GM18511 (cell line): ENCODE measurements around the gene MOV10.

Experiments
- ATAC-seq: cut with Tn5 transposase; IDR thresholded peaks from one replicate; pipeline ENCODE4 v1.9.1; 2021; ENCODE audit warnings: mild to moderate bottlenecking, moderate library complexity; ENCODE audit not compliant: unreplicated experiment

MOV10 gene

DNA sequence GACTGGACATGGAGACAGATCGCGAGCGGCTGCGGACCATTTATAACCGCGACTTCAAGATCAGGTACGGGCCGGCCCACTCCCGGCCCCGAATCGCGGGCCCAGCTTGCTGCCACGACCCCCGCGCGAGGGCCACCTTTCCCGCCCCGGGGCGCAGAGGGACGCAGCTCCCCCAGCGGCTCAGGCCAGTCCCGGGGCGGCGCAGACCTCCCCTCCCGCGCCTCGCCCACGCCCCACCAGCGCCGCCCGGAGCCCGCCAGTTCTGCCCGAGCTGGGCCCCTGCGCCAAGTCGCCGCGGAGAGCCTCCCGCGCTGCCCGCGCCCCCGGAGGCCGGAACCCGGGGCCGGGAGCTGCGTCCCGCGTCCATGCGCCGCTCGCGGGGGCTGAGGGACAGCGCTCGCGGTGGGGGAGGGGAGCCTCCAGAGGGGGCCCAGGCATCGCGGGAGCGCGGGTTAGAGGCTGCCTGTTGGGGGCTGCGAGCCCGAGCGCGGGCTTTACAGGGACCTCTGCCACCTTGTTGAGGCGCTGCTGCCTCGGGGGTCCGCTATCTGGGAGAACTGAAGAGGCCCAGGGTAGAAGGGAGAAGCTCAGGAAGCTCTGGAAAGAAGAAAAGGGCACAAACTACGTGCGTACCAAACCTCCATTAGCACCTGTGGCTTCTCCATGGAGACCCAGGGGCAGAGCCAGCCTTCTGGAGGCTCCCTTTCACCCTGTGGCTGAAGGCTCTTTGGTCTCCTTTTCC lies 698 bp downstream of the MOV10 start:
- peak; percentile 46 for ATAC-seq

DNA sequence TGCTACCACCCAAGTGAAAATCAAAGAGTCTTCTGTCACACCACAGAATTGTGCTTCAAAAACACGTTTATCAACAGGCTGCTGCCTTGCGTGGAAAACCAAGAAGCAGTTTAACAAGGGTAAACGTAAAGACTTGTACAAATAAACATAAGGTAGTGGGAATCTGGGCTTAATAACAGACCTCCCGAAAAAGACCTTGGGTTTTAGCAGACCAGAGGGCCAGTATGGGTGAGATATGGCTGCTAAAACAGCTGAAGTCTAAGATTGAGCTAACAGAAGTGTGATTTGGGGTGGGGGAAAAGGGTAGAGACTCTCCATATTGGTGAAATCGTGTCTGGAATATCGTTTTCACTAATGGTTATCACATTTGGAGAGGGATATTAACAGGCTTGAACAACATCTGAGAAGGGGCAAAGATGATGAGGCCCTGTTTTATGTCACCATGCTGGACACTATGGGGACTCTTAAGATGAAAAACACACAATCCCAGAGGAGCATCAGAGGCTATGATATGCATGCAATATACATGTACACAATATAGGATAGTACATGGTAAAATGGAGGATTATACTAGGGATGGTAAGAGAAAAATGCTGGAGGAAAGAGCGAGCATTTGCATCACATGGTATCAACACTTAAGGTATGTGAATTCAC lies 1.4 kb downstream of the MOV10 start:
- no peak for ATAC-seq

DNA sequence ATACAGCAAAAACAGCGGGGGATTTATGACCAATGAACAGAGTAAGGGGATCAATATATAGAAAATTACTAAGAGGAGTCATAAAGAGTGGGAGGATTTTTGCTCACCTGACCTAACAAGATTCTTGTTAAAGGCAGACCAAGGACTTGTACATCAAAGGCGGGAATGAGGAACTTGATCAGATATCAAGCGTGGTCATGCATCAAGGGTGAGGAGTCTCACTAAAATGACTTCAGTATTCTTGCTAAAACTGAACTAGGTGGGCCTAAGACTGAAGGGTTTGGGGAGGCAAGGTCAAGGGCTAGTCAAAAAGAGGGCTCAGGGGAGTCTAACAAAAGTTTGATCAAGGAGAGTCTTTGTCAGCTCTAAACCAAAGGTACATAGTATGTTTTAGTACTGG lies 2.1 kb downstream of the MOV10 start:
- no peak for ATAC-seq

DNA sequence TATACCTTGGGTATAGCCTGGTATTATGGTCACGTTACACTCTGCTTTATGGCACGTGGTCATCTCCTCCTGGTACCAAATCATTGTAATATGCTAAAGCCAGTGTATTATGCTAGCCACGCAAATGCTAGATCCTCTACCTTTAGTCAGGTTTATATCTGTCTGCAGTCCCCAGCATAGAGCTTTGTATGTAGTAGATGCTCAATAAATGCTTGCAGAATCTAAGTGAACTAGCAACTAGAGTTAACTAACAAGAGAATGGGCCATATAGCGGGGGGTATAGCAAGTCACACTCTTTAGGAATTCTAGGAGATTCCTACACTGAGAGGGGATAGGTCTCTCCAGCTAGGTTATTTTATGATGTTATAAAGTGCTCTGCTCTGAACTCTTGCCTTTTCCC lies 3.0 kb downstream of the MOV10 start:
- ATAC-seq: no peak

DNA sequence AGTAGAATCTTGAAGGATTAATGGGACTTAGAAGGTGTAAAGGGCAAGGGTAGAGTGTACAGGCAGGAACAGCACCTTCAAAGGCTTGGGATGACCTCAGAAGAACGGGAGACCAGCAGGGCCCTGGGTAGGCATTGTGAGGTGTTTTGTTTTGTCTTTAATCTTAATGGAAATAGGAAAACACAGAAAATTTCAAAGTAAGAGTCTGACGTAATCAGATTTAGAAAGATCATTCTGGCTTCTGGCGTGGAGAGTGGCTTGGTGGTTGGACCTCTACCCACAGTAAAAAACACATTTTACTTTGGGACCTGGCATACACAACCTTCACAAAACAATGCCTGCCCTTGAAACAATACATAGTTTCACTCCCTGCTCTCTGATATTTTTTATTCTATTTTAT lies 4.1 kb downstream of the MOV10 start:
- no peak for ATAC-seq

DNA sequence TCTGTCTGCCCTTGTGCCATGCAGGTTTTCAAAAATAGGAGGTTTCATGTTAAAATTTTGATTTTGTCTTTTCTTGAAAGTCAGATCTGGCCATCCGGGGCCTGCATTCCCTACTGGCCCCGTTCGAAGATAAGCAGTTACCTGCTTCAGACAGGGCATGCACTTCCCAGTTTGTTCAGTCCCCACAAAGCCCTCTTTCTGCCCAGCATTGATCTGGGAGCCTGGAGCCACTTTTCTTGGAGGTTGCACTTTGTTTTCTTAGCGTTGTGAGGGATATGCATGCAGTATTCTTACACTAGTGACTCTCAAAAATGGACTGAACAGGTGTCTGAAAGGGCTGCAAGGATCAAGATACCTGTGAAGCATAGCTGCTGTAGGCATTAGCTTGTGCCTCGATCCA lies 11.5 kb downstream of the MOV10 start:
- ATAC-seq: no peak

DNA sequence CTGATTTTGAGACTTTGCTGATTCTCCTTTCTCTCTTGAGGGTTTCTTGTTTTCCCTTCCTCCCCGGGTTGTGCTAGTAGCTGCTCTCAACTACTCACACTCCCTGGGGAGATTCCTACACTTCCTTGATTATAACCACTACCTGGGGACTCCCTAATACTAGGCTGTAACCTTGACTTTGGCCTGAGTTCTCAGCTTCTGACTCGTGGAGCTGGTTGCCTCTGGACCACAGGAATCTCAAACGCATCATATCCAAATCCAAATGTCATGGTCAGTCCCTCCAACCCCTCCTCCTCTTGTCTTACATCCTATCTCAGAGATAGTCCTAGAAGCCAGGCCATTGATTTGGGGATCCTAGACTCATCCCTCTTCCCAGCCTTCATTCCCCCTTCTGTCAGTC lies 12.0 kb downstream of the MOV10 start:
- ATAC-seq: no peak

DNA sequence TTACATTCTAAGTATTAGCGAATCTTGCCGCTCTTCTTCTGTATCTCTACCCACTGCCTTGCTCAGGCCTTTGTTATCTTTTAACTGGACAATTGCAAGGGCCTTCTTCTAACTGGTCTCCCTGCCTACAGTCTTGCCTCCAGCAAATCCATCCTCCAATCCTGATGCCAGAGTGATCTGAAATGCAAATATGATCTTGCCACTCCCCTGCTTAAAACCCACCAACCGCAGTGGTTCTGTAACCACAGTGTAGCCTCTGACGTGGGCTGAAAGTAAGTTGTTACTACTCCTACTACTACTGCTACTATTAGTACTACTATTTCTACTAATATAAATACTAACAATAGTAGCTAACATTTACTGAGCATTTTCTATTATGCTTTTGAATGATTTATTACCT lies 12.4 kb downstream of the MOV10 start:
- ATAC-seq: no peak

DNA sequence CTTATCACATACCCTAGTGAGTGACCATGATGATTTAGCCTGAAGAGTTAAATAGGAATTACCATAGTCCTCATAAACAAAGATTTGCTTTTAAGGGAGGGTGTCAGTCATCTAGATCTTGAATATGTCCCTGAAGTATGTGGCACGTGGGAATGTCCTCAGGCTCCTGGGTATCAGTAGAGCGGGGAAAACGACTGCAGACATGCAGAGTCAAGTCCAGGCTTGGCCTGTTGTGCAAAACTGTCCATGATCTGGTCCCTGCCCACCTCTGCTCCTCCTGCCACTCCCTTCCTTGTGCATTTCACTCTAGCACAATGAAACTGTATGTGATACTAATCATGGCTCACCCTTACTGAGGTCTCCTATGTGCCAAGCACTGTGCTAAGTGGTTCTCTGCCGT lies 12.9 kb downstream of the MOV10 start:
- ATAC-seq: no peak

DNA sequence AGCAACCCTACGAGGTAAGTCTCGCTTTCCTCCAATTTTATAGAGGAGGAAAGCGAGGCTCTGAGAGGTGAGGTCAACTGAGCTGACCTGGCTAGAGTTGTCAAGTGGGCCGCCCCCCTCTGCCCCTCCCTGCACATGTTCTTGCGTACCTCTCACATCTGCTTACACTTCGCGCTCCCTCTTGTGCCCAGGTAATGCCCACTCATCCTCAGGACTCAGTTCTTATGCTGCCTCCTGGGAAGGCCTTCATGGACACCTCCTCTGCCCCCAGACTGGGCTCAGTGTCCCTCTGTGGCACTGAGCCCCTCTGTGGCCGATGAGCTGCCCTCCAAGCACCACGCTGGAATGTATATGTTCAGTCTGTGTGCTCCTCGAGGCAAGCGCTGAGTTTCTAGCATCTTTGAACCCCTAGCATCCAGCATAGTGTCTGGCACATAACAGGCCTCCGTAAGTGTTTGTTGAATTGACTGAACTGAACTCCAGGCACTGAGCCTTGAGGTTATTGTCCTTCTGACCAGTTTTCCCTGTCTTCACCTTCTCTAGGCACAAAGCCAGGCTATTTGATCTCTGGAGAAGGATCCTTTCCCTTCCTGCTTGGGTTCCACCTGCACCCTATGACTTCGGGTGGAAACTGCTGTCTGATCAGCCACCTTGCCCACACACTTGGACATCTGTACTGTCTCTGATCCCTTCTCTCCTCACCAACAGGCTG lies 13.5 kb downstream of the MOV10 start:
- no peak for ATAC-seq

DNA sequence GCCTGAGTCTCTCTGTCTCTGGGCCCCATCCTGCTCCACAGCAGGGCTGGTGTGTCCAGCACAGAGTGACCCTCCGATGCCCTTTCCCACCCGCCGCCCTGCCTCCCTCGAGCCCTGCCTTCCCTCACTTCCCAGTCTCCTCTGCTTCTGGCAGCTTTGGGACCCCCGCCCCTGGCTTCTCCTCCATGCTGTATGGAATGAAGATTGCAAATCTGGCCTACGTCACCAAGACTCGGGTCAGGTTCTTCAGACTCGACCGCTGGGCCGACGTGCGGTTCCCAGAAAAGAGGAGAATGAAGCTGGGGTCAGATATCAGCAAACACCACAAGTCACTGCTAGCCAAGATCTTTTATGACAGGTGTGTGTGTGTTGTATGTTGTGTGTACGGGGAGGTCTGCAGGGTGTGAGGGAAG lies 14.3 kb downstream of the MOV10 start:
- ATAC-seq: no peak

DNA sequence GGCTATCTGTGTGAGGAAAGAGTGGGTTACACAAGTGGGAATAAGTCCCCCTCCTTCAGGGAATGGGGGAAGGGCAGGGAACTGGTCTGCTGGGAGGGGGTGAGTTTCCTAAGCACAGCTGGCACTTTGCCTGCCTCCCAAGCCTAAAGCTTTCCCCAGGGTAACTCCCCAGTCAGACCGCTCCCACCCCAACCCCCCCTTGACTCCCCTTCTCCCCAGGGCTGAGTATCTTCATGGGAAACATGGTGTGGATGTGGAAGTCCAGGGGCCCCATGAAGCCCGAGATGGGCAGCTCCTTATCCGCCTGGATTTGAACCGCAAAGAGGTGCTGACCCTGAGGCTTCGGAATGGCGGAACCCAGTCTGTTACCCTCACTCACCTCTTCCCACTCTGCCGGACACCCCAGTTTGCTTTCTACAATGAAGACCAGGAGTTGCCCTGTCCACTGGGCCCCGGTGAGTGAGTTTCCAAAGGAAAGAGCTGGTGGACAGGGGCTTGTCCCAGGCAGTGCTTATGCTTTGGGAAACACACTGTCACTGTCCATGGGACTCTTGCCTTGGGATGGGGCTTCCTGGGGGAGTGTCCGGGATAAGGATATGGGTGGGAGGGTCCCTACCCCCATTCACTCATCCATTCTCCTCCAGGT lies 14.9 kb downstream of the MOV10 start:
- no peak for ATAC-seq

DNA sequence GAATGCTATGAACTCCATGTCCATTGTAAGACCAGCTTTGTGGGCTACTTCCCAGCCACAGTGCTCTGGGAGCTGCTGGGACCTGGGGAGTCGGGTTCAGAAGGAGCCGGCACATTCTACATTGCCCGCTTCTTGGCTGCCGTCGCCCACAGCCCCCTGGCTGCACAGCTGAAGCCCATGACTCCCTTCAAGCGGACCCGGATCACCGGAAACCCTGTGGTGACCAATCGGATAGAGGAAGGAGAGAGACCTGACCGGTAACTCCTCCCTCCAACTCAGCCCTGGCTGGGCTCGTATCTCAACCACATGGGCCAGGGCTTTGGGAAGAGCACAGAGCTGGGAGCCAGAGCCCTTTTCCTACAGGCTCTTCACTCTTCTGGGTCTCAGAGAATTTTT lies 15.4 kb downstream of the MOV10 start:
- ATAC-seq: no peak

DNA sequence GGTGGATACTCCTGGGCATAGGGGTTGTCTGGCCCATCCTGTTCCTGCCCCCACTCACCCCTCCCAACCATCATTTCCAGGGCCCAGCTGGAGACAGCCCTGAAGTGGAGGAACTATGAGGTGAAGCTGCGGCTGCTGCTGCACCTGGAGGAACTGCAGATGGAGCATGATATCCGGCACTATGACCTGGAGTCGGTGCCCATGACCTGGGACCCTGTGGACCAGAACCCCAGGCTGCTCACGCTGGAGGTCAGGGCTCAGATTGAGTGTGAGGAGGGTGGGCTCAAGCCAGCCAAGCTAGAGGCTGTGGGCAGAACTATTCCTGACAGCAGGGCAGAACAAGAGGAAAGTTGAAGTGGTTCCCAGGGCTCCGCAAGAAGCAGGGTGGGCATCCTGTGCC lies 18.2 kb downstream of the MOV10 start:
- no peak for ATAC-seq

DNA sequence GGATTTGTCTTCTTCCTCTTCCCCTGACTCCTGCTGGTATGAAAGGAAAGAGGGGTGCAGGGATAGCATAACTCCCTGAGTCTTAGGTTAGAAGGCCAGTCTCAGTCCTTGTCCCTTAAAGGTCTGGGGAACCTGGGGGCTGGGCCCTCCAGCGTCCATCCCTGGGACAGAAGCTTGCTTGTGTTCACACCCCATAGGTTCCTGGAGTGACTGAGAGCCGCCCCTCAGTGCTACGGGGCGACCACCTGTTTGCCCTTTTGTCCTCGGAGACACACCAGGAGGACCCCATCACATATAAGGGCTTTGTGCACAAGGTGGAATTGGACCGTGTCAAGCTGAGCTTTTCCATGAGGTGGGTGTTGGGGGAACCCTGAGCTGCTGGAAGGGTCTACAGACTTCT lies 19.4 kb downstream of the MOV10 start:
- ATAC-seq: no peak

DNA sequence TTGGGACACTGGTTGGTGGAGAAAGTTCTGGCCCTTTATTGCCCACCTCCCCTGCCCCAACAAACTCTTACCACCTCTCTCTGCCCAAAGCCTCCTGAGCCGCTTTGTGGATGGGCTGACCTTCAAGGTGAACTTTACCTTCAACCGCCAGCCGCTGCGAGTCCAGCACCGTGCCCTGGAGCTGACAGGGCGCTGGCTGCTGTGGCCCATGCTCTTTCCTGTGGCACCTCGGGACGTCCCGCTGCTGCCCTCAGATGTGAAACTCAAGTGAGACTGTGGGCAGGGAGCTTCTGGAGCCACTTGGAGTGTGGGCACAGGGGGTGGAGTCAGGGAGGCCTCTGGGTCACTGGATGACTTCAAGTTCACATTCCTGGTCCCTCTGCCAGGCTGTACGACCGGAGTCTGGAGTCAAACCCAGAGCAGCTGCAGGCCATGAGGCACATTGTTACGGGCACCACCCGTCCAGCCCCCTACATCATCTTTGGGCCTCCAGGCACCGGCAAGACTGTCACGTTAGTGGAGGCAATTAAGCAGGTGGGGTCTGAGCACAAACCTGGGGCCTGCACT lies 20.0 kb downstream of the MOV10 start:
- no peak for ATAC-seq

DNA sequence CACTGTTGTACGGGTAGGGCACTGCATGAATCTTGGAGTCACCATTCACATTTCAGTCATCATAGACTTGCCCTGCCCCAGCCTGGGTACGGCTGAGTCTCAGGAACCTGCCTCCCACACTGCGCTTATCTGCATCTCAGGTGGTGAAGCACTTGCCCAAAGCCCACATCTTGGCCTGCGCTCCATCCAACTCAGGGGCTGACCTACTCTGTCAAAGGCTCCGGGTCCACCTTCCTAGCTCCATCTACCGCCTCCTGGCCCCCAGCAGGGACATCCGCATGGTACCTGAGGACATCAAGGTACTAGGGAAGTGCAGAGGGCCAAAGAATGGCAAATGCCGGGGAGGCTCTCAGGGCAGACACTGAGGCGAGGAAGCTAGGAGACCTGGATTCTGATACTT lies 20.8 kb downstream of the MOV10 start:
- no peak for ATAC-seq

DNA sequence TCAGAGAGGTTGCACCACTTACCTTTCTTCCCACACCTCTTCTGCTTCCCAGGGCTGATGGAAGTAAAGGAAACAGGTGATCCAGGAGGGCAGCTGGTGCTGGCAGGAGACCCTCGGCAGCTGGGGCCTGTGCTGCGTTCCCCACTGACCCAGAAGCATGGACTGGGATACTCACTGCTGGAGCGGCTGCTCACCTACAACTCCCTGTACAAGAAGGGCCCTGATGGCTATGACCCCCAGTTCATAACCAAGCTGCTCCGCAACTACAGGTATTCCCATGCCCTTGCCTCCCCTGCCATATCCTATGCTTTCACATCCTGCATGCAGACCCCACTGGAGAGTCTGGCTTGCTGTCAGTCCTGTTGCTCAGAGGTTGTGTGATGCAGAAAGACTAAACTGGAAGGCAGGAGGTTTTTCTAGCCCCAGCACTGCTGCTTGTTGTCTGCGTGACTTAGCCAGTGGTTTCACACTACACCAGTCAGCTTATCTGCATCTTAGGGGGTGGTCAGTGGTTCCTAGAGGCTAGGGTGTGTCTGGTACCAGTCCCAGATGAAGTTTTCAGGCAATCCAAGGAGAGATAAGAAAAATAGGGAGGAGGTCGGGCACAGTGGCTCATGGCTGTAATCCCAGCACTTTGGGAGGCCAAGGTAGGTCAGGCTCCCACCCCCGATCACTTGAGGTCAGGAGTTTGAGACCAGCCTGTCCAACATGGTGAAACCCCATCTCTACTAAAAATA lies 22.3 kb downstream of the MOV10 start:
- ATAC-seq: no peak

DNA sequence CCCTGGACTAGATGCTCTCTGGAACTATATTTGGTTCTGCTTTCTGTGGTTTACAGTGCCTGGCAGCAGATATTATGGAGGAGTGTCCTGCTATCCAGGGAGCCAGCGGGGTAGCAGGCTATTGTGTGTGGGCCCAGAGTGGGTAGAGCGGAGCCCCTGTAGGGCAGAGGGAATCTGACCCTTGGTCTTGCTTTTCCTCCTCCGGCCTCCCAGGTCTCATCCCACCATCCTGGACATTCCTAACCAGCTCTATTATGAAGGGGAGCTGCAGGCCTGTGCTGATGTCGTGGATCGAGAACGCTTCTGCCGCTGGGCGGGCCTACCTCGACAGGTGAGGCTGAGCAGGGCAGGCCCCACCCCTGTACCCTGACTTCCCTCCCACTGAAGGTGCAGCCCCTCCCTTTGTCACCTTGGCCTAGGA lies 23.3 kb downstream of the MOV10 start:
- no peak for ATAC-seq
